Activated naive CD4-positive, alpha-beta T cell treated with anti-CD3 and anti-CD28 coated beads, Interleukin-2, amount 50 U/mL, for 24 hours (primary cell): ENCODE data around the gene TMEM87A.

Experiments used
- H3K27ac Mint-ChIP-seq: one replicate; pipeline ENCODE4 v1.8.0; 2021; ENCODE audit warnings: mild to moderate bottlenecking, mixed read lengths
- H3K27me3 Mint-ChIP-seq: one replicate; pipeline ENCODE4 v1.8.0; 2021; ENCODE audit warnings: mixed read lengths
- H3K36me3 Mint-ChIP-seq: one replicate; pipeline ENCODE4 v1.8.0; 2021; ENCODE audit warnings: mixed read lengths
- H3K4me1 Mint-ChIP-seq: one replicate; pipeline ENCODE4 v1.8.0; 2021; ENCODE audit warnings: mixed read lengths
- H3K4me3 Mint-ChIP-seq: one replicate; pipeline ENCODE4 v1.8.0; 2021; ENCODE audit warnings: mild to moderate bottlenecking, mixed read lengths
- H3K9me3 Mint-ChIP-seq: one replicate; pipeline ENCODE4 v1.8.0; 2021; ENCODE audit warnings: mixed read lengths

TMEM87A gene

DNA sequence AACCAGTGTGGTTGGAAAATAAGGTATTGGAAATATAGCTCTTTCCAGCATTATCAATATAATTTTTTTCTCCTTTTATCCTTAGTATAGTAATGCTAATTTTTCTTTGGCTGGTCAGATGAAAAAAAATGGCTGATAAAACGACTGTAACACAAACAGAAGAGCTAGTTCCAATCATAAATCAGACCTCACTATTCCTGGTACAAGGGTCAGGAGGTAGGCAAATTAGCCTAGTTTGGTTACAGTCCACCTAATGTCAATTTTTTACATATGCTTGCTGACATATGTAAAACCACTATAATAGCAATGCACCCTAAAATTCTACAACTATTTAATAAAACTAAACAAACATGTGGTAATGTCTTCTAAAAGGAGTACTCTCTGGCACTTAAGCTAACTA is 45.2 kb downstream of the TMEM87A start:
- no peaks in the 10 kb centered on the region for H3K27me3 Mint-ChIP-seq
- peaks cover 12% of the 10 kb centered on the region for H3K36me3 Mint-ChIP-seq
- H3K9me3 Mint-ChIP-seq, result no peaks in the 10 kb centered on the region
- peak overlapping the region; percentile 21 for H3K27ac Mint-ChIP-seq
- H3K4me1 Mint-ChIP-seq, result no peaks in the 10 kb centered on the region
- no peak overlapping the region for H3K4me3 Mint-ChIP-seq

DNA sequence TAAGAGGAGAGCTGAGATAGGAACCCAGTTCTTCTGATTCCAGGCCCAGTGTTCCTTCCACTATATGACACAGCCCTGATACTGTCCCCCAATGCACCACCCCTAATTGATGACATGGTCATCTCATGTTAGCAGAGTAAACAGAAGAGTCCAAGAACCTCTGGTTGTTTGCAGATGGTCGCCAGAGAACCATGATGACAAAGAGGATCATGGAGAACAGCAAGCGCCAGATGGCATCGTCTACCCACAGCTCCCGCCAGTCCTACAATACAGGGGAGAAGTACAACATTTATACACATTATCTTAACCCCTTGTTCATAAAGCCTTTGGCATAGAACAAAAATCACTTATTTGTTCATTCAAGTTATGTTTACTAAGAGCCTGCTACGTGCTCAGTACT is 46.6 kb downstream of the TMEM87A start:
- Mint-ChIP-seq H3K27me3 (no peaks in the 10 kb centered on the region), H3K4me3 (no peak overlapping the region), H3K27ac (peak overlapping the region; percentile 79), H3K9me3 (no peaks in the 10 kb centered on the region), H3K36me3 (peaks cover 12% of the 10 kb centered on the region), H3K4me1 (no peaks in the 10 kb centered on the region)

DNA sequence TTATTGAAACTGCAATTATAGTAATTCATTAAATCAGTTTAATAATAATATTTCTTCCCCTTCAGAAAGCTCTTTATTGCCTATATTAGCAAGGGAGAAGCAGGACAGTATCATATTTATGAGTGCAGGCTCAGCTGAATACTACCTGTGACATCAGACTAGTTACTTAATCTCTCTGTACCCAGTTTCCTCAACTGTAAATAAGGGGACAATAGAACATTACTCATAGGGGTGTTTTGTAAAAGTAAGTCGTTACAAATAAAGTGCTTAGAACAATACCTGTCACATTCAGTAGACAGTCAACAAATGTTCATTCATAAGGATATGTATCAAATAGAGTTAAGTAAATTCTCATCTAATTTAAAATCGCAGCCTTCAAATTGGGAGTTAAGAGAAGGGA is 53.0 kb downstream of the TMEM87A start:
- peaks cover 14% of the 10 kb centered on the region for H3K4me1 Mint-ChIP-seq
- no peaks in the 10 kb centered on the region for H3K9me3 Mint-ChIP-seq
- H3K27me3 Mint-ChIP-seq, result no peaks in the 10 kb centered on the region
- no peak overlapping the region for H3K4me3 Mint-ChIP-seq
- peaks cover 18% of the 10 kb centered on the region for H3K36me3 Mint-ChIP-seq
- H3K27ac Mint-ChIP-seq, result no peak overlapping the region

DNA sequence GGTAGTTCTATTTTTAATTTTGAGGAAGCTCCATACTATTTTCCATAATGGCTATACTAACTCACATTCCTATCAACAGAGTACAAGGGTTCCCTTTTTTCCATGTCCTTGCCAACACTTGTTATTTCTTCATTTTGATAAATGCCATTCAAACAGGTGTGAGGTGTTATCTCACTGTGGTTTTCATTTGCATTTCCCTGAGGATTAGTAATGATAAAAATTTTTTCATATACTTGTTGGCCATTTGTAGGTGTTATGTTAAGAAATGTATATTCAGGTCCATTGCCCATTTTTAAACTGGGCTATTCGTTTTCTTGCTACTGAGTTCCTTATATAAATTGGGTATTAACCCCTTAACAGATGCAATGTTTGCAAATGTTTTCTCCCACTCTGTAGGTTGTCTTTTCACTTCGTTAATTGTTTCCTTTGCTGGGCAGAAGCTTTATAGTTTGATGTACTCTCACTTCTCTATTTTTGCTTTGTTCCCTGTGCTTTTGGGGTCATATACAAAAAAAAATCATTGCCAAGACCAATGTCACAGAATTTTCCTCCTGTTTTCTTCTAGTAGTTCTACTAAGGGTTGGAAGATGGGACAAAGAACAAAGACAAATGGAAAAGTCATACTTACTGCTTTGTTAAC is 54.2 kb downstream of the TMEM87A start:
- H3K4me1 Mint-ChIP-seq, result peaks cover 21% of the 10 kb centered on the region
- H3K4me3 Mint-ChIP-seq, result no peak overlapping the region
- no peaks in the 10 kb centered on the region for H3K27me3 Mint-ChIP-seq
- H3K36me3 Mint-ChIP-seq, result peaks cover 20% of the 10 kb centered on the region
- H3K27ac Mint-ChIP-seq, result no peak overlapping the region
- no peaks in the 10 kb centered on the region for H3K9me3 Mint-ChIP-seq

DNA sequence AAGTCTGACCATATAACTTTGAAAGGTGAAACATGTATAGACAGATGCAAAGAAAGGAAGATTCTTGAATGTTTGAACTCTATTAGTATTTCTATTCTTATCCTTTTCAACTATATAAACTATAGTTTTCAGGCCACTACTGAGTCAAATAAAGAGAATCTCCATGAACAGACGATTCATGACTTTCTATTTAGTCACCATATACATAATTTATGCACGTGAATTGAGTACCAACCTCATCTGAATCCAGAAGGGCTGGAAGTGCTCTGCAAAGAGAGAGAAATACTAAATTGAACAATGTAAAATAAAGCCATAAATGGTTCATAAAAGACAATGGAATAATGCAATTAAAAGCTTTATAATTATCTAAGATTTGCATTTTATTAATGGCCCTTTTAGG is 55.7 kb downstream of the TMEM87A start:
- Mint-ChIP-seq H3K4me1 (peaks cover 21% of the 10 kb centered on the region), H3K9me3 (no peaks in the 10 kb centered on the region), H3K36me3 (peaks cover 20% of the 10 kb centered on the region), H3K4me3 (no peak overlapping the region), H3K27me3 (no peaks in the 10 kb centered on the region), H3K27ac (no peak overlapping the region)

DNA sequence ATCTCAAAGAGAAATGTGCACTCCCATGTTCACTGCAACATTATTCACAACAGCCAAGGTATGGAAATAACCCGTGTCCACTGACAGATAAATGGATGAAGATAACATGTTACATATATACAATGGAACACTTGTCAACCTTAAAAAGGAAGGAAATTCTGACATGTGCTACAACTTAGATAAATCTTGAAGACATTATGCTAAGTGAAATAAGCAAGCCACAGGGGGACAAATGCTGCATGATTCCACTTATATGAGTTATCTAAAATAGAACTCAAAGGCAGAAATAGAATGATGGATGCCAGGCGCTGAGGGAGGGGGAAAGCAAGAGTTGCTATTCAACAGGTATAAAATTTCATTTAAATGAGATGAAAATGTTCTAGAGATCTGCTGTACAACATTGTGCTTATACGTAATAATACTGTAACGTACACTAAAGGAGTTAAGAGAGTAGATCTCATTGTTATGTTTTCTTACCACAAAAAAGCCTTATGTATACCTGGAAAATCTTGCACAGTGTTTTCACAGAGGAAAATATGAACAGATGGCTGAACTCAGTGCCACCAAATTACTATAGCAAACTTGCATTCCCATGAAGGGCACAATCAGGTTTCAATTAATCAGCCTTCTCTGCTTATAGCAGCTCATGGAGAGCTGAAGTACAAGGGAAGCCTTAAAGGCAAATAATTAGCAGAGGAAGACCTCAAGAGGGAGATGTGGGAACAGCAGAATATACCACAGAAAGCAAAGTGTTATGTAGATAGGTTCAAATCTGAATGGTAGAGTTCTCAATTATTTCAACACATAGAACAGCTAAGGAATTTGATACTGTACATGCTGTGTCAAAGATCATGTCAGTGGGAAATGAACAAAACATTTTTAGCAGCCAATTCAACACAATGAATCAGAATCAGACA is 57.1 kb downstream of the TMEM87A start:
- peaks cover 23% of the 10 kb centered on the region for H3K36me3 Mint-ChIP-seq
- no peaks in the 10 kb centered on the region for H3K27me3 Mint-ChIP-seq

DNA sequence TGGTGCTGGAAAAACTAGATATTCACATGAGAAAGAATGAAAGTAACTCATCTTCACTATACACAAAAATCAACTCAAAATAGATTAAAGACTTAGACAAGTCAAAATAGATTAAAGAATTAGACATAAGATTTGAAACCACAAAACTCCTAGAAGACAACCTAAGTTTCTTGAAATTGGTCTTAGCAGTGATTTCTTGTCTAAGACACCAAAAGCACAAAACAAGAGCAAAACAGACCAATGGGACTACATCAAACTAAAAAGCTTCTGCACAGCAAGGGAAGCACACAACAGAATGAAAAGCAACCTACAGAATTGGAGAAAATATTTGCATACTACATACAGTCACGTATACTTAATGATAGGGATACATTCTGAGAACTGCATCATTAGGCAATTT is 58.6 kb downstream of the TMEM87A start:
- peaks cover 21% of the 10 kb centered on the region for H3K4me1 Mint-ChIP-seq
- peak overlapping the region; percentile 44 for H3K27ac Mint-ChIP-seq
- no peaks in the 10 kb centered on the region for H3K27me3 Mint-ChIP-seq
- no peaks in the 10 kb centered on the region for H3K9me3 Mint-ChIP-seq
- no peak overlapping the region for H3K4me3 Mint-ChIP-seq
- peaks cover 20% of the 10 kb centered on the region for H3K36me3 Mint-ChIP-seq

More for the DNA sequence above, 57.1 kb downstream of the TMEM87A start:
- Mint-ChIP-seq H3K4me1 (peaks cover 21% of the 10 kb centered on the region), H3K27ac (peak overlapping the region; percentile 65), H3K9me3 (no peaks in the 10 kb centered on the region), H3K4me3 (no peak overlapping the region)

DNA sequence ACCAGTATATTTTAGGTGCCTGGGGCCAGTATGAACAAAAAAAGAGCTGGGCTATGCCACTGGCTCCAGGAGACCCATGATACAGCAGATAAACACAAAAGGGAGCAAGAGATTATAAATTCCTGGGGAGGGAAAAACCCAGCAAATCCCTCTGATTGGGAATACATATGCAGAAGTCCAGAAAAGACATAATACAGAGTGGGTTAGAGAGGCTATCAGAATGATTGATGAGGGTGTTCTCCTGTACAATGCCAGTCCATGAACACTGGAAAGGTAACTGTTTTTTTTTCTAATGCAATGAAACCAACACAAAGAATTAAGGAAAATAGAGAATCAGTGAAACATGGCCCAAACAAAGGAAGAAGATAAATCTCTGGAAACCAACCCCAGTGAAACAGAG is 59.7 kb downstream of the TMEM87A start:
- no peak overlapping the region for H3K4me3 Mint-ChIP-seq
- no peaks in the 10 kb centered on the region for H3K27me3 Mint-ChIP-seq
- peaks cover 21% of the 10 kb centered on the region for H3K4me1 Mint-ChIP-seq
- H3K36me3 Mint-ChIP-seq, result peaks cover 19% of the 10 kb centered on the region
- no peaks in the 10 kb centered on the region for H3K9me3 Mint-ChIP-seq
- H3K27ac Mint-ChIP-seq, result no peak overlapping the region

DNA sequence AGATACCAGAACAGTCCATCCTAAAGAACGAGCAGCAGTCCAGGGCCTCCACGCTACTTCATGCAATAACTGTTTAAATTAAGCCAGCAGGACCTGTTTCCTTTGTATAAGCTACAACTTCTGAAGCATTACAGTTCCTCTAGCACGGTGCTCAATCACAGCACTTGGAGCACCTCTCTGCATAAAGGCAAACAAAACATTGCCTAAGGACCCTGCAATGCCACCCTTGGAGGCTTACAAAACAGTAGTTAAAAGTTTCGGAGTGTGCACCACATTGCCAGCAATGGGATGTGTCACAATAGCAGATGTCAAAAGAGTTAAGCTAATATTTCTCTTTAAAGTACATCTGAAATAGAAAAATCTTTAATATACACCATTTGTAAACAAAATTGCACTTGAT is 62.5 kb downstream of the TMEM87A start:
- H3K27ac Mint-ChIP-seq, result no peak overlapping the region
- peaks cover 10% of the 10 kb centered on the region for H3K36me3 Mint-ChIP-seq
- no peaks in the 10 kb centered on the region for H3K9me3 Mint-ChIP-seq
- no peaks in the 10 kb centered on the region for H3K27me3 Mint-ChIP-seq
- H3K4me3 Mint-ChIP-seq, result no peak overlapping the region
- H3K4me1 Mint-ChIP-seq, result peaks cover 34% of the 10 kb centered on the region

DNA sequence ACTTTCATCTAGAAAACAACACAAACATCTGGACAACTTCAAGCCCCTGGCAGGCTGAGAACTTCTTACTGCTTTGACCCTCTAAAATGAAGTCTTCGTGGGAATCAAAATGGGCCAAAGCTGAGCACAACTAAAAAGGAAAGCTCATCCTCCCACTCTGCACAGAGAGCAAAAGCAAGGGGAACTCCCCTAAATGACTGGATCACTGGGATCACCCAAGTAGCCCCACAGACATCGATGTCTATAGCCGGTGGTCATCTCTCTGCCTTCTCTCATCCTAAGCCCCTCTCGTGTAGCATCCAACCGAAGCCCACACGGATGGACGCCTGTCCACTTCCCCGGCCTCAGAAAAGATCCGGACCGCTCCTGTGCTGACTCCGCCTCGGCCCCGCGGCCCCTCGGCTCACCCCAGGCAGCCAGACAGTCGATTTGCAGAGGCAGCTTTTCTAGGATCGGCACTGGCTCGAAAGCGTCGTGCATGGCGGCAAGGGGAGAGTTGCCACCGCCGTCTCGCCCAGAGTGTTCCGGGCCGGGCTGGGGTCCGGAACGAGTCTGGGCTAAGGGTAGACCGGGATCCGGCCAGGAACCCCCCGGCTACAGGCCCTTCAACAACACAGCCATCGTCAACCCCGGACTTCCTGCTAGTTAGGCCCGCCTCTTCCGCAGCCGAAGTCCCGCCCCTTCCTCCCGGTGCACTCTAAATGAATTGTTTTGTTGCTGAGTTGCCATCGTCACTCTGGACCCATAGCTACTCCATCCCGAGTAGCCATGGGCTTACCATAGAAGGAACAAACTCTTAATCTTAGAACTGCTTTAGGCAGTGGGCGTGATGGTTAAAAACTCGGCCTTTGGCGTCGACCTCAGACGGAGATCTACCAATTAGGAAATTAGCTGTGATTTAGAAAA is 65.3 kb downstream of the TMEM87A start, which contains the start of gene VPS39:
TSS of gene VPS39 (minus strand) at position 631 of the 906 bp plus-strand sequence. CDS start at position 480, 151 bp downstream.
- Mint-ChIP-seq H3K27me3 (no peaks in the 10 kb centered on the region), H3K36me3 (peaks cover 10% of the 10 kb centered on the region), H3K9me3 (no peaks in the 10 kb centered on the region), H3K4me1 (peaks cover 42% of the 10 kb centered on the region), H3K27ac (peak within 1 kb of the TSS; percentile 97), H3K4me3 (peak within 1 kb of the TSS; percentile 96)

DNA sequence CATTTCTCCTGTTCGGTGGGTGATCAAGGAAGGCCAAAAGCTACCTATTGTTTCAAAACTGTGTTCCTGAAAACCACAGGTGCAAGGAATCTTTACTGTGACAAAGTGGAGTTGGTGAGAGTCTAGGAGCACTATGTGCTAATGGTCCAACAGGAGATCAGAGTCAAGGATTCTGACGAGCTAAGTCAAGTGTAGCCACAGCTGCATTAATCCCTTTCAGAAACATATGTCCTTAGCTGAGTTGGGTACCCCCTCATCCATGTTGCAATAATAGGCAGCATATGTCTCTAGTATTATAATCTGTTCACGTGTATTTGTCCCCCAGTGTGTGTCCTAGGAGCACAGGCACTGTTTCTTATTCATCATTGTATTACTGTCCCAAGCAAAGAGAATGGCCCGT is 66.8 kb downstream of the TMEM87A start:
- H3K27me3 Mint-ChIP-seq, result no peaks in the 10 kb centered on the region
- H3K27ac Mint-ChIP-seq, result peak overlapping the region; percentile 26
- no peaks in the 10 kb centered on the region for H3K9me3 Mint-ChIP-seq
- H3K36me3 Mint-ChIP-seq, result peaks cover 10% of the 10 kb centered on the region
- peaks cover 48% of the 10 kb centered on the region for H3K4me1 Mint-ChIP-seq
- peak overlapping the region; percentile 96 for H3K4me3 Mint-ChIP-seq

DNA sequence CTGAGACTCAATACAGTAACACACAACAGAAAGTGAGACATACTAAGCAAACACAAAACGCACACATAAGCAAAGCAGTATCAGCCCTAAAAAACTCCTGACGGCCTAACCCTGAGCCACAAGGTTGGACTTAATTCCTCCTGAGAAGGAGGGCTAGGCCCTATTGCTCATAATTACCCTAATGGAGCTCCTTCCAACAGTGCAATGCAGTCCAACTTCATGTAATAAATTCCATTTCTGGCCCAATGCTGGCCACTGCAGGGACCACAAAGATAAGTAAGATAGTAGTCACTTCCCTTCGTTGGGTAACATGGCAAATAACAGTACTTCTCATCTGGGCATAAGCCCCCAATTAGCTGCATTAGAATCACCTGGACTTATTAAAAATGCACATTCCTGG is 69.3 kb downstream of the TMEM87A start:
- no peaks in the 10 kb centered on the region for H3K9me3 Mint-ChIP-seq
- H3K4me3 Mint-ChIP-seq, result no peak overlapping the region
- H3K27me3 Mint-ChIP-seq, result no peaks in the 10 kb centered on the region
- peaks cover 62% of the 10 kb centered on the region for H3K4me1 Mint-ChIP-seq
- peaks cover 12% of the 10 kb centered on the region for H3K36me3 Mint-ChIP-seq
- no peak overlapping the region for H3K27ac Mint-ChIP-seq

DNA sequence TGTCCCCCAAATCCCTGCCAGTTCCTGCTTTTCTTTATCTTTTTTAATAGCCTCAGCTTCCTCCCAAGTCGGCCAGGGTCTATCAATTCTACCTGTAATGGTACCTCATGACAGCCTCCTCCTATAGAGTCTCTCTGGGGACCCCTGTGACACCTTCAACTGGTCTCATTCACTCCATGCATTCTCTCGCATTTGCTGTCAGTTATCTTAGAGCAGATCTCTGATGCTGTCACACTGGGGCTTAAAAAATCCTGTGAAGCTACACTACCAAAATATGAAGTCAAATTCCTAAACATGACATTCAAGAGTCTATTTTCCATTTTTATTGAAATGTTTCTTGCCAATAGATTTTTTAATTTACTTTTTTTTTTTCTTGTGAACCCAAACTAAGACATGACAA is 70.6 kb downstream of the TMEM87A start:
- Mint-ChIP-seq H3K27me3 (no peaks in the 10 kb centered on the region), H3K4me3 (no peak overlapping the region), H3K36me3 (peaks cover 12% of the 10 kb centered on the region), H3K4me1 (peaks cover 58% of the 10 kb centered on the region), H3K9me3 (no peaks in the 10 kb centered on the region), H3K27ac (no peak overlapping the region)

DNA sequence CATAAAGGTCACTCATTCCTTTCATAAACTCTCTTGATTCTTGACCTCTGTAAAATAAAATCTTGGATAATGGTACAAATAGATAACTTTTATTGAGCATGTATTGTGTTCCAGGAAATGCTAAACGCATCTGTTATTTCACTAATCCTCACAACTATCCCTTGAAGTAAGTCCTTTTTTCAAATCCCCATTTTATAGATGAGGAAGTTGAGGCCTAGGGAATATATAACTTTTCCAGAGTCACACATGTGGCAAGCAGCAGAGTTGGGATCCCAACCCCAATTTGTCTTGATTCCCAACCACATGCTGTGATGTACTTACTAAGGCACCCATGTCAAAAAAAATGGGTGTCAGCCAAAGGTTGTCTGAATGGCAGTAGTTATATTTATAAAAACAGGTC is 71.4 kb downstream of the TMEM87A start:
- Mint-ChIP-seq H3K4me1 (peaks cover 49% of the 10 kb centered on the region), H3K36me3 (peaks cover 12% of the 10 kb centered on the region), H3K4me3 (no peak overlapping the region), H3K9me3 (no peaks in the 10 kb centered on the region), H3K27me3 (no peaks in the 10 kb centered on the region), H3K27ac (no peak overlapping the region)

DNA sequence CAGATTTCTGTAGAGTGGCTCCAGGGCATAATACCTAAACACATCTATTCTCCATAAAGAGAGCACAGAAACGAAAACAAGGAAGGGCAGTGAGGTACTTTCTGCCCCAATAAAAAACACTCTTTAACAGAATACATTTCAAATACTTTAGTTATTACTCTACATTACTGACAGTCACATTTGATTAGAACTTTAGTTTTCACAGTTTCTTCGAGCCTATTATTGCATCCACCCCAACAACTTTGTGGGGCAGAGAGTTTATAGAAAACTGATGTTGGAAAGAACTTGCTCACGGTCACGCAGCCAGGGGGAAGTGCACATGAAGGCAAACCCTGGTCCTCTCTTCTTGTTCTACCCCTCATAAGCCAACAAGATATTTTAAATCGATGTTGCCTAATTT is 74.1 kb downstream of the TMEM87A start:
- H3K4me1 Mint-ChIP-seq, result peaks cover 38% of the 10 kb centered on the region
- H3K9me3 Mint-ChIP-seq, result no peaks in the 10 kb centered on the region
- H3K27me3 Mint-ChIP-seq, result no peaks in the 10 kb centered on the region
- no peak overlapping the region for H3K27ac Mint-ChIP-seq
- H3K36me3 Mint-ChIP-seq, result peaks cover 13% of the 10 kb centered on the region
- H3K4me3 Mint-ChIP-seq, result no peak overlapping the region
